ENCODE results near the gene FAM234B.
"Not testable (repeated sequence)": the region's sequence is repeated elsewhere in the genome, so short reads cannot be mapped to it uniquely, and the experiment has no call there.

The FAM234B gene

GRCh38 chr12:13023811-13024530 is 20.2 kb upstream of the FAM234B start:
- DNase-seq (ENCODE audit: low spot score) = peak; percentile 41

- DNase-seq (ENCODE audit: low spot score) = no peak
Observed at GRCh38 chr12:13024531-13024916, 19.7 kb upstream of the FAM234B start.

DNA sequence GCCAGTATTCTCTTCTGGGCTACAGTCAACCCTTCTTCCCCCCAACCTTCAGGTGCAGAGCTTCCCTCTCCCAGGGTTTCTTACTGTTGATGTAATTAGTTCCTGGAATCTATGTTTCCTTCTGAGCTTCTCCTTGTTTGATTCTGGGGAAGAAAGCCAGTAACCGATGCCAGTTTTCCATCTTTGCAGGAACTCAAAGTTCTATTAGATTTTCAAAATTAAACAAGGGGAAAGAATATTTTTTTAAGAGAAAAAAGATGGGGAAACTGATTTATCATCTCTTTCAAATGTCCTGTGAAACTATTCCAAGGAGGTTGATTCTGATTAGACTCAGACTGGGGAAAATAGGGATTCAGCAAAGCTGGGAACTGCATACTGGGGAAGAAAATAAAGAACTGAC is 17.9 kb upstream of the FAM234B start:
- DNase-seq (ENCODE audit: low spot score) = no peak

GRCh38 chr12:13027032-13027431 is 17.1 kb upstream of the FAM234B start:
- DNase-seq (ENCODE audit: low spot score) = no peak

DNA sequence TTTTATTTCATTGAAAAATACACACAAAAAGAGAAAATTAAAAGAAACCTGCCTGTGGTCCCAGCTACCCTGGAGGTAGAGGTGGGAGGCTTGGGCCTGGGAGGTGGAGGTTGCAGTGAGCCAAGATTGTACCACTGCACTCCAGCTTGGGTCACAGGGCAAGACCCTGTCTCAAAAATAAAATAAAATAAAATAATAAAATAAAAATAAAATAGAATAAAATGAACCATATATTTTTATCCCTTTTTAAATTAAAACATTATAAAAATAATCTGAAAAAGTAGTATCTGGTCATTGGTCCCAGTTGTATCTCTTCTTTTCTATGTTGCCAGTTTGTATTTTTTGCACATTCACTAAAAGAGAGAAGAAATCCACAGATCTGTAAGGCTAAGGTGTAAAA is 16.7 kb upstream of the FAM234B start:
- no peak for DNase-seq (ENCODE audit: low spot score)

DNA sequence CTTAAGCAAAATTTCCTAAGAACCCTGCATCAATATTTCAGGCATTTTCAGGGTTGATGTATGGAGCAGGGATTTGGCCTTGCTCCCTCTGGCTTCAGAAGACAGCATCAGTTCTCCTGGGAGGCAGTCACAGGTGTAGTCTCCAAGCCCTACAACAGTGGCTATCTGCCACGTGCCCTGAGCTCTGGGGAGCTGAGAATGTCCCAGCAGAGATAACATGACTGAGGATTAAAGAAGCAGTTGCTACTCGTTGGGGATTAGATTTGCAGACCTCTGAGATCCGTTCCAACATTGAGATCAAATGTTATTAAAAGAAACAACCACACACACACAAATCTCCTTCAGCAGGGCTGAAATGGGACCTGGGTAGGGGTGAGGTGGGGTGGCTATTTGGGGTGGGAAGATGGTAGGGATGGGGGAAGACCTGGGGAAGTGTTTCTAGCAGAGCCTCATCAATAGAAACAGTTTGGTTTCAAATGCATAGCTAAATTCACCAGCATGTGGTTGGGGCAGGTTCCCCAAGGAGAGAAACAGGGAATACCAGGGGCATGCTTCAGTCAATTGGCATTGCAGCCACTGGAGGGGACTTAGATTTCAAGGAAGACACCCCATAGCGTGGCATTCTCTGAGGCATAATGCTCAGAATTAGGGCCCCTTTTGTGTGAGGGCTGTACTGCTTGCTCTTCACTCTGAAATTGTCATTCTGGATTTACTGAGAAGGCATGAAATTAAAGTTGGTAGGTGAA is 15.2 kb upstream of the FAM234B start:
- no peak for DNase-seq (ENCODE audit: low spot score)

GRCh38 chr12:13030541-13031291 is 13.5 kb upstream of the FAM234B start:
- no peak for DNase-seq (ENCODE audit: low spot score)

DNA sequence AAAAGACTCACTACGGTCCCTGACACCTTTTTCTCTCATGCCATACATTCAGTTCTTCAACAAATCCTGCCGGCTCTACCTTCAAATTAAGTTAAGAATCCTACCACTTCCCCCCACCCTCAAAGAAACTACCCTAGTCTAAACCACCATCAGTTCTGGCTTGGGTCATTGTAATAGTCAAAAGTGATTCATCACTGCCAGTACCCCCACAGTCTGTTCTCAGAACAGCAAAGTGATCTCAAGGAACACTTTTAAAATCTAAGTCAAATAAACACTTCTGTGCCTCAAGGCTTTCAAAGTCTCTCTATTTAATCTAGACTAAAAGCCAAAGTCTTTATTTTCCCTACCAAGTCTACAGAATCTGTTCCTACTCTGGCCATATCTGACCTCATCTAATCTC is 12.0 kb upstream of the FAM234B start:
- DNase-seq (ENCODE audit: low spot score) = no peak

DNA sequence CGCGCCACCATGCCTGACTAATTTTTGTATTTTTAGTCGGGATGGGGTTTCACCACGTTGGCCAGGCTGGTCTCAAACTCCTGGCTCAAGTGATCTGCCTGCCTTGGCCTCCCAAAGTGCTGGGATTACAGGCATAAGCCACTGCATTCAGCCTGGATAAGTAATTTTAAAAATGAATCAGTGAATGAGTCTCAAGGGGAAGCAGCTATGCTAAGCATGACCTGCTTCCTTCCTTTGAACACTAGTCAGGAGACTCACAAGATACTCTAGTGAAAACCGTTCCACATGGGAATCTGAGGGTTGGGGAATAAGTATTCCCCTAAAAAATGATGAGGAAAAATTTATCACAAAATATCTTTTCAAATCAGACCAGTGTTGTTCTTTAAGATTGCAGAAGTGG is 10.7 kb upstream of the FAM234B start:
- DNase-seq (ENCODE audit: low spot score) = no peak

- not testable (repeated sequence) for DNase-seq (ENCODE audit: low spot score)
Observed at GRCh38 chr12:13035335-13035734, 8.8 kb upstream of the FAM234B start.

DNA sequence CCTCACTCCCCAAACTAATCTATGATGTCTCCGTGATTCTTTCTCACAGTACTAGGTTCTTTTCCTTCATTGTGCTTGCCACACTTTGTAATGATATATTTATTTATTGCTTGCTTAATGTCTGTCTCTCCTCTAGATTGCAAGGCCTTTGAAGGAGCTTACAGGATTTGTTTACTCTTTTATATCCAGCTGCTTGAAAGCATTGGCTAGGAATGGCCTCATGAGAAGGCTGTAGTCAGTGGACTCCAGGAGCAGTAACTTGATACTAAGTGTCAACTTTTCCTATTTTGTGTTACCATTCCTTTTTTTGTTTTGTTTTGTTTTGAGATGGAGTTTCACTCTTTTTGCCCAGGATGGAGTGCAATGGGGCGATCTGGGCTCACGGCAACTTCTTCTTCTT is 7.3 kb upstream of the FAM234B start:
- no peak for DNase-seq (ENCODE audit: low spot score)

- DNase-seq (ENCODE audit: low spot score) = peak; percentile 64
Observed at GRCh38 chr12:13038491-13039161, 5.6 kb upstream of the FAM234B start.

GRCh38 chr12:13039328-13039956 is 4.7 kb upstream of the FAM234B start:
- no peak for DNase-seq (ENCODE audit: low spot score)

- DNase-seq (ENCODE audit: low spot score) = no peak
Observed at GRCh38 chr12:13041224-13041623, 3.0 kb upstream of the FAM234B start.

DNA sequence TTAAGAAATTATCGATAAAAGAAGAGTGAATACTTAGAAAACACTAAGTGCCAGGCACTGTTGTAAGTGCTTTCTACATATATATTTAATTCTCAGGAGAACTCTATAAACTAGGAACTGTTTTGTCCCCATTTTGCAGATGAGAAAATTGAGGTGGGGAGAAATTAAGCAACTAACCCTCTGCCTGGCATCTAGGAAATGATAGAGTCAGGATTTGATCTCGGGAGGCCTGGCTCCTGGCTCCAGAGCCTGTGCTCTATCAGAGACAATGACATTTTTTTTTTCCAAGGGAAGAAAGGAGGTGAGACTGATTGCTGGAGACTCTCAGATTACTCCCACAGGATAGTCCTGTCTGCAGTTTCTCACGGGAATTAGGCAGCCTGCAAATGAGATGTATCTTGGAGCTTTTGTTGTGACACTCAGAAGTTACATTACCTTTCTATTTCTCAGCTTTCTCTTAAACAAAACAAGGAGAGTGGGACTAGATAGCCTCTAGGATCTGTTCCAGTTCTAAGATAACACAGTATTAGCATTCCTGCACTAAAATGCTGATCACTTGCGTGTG is 1.4 kb upstream of the FAM234B start:
- no peak for DNase-seq (ENCODE audit: low spot score)

DNA sequence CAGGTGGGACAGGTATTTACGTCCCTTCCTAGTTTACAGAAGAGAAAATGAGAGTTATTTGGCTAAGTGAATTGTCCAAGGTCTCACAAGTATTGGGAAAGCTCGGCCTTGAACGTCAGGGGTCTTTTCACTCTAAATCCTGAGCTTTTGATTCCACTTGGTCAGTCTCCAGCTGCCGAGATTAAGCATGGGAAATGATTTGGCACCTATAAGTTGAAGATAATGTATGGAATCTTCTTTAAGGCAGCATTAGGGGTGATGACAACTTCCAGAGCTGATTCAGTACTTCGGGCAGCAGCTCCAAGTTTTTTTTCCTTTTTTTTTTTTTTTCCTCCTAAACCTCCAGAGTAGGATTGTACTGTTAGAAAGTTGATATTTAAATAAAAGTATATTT is 722 bp downstream of the FAM234B start:
- DNase-seq (ENCODE audit: low spot score) = peak; percentile 40

- DNase-seq (ENCODE audit: low spot score) = no peak
Observed at GRCh38 chr12:13045816-13046215, 1.6 kb downstream of the FAM234B start.

DNA sequence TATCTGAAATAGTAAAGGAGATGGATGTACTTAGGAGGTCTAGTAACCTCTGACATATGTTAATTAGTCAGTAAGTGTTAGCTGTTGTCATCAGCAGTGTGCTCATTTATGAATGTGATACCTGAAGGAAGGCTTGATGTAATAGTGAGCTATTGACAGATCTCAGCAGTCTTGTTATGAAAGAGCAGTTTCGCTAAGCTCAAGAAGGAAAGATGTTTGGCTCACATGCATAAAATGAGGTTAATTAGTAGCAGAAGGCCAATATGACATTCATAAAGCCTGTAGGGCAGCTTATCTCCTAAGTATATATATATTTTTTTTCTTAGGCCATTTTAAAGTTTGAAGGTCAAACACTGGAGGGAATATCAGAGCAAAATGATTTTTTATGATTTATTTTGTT is 2.8 kb downstream of the FAM234B start:
- DNase-seq (ENCODE audit: low spot score) = no peak

- peak; percentile 14 for DNase-seq (ENCODE audit: low spot score)
Observed at GRCh38 chr12:13049816-13050215, 5.6 kb downstream of the FAM234B start.

DNA sequence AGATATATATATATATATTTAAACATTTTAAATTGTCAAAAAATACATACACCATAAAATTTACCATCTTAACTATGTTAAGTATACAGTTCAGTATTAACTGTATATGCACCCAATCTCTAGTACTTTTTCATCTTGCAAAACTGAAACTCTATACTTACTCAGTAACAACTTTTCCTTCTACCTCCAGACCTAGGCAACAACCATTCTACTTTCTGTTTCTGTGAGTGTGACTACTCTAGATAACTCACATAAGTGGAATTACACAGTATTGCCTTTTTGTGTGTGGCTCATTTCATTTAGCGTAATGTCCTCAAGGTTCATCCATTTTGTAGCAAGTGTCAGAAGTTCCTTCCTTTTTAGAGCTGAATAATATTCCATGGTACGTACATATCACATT is 8.2 kb downstream of the FAM234B start:
- no peak for DNase-seq (ENCODE audit: low spot score)

DNA sequence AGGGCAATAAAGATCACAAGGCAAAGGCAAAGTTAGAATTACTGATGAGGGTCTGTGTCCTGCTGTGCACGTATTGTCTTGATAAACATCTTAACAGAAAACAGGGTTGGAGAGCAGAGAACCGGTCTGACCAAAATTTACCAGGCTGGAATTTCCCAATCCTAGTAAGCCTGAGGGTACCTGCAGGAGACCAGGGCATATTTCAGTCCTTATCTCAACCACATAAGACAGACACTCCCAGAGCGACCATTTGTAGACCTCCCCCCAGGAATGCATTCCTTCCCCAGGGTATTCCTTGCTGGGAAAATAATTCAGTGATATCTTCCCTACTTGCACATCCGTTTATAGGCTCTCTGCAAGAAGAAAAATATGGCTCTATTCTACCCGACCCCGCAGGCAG is 9.4 kb downstream of the FAM234B start:
- DNase-seq (ENCODE audit: low spot score) = not testable (repeated sequence)

DNA sequence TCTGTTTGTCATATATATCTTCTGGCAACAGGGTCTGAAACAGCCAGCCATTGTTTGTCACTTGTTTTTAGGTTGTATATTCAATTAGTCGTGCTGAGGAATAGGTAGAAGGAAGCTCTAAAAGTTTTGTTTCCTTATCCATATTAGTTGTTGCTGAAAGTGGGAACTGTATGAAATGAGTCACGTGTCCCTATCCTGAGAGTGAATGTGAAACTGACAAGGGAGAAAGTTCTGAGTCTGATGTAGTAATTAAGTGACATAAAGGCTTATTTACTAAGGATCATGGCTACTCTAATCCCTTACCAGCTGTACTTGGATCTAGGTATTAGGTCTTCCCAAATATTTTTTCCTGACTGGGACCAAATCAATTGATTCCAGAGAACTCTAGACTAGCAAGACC is 16.4 kb downstream of the FAM234B start:
- no peak for DNase-seq (ENCODE audit: low spot score)
